ENCODE data around the gene NKAIN2.

NKAIN2 gene

GRCh38 chr6:124795643-124796463 is 992.2 kb downstream of the NKAIN2 start:
- peak; percentile 46 for DNase-seq

DNA sequence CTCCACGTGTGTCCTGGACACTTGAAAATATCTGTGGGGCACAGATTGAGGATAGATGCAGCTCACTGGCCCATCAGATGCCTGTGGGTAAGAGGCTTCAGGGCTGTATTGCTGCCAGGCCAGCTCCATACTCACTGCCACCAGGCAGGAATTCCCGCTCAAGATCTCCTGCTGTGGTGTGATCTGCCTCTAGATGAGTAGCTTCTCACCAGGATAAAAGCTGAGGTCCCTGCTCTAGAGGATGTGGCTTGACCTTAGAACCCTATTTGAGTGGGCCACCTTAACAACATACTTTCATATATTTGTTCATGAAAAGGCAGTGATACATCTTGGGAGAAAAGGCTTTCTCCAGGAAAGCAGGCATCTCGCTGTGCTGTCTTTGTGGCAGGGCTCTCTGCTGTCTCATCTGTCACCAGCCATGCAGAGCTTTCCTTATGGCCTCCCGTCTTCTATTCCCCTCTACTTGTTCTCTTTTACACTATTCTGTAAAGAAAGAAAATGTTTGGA is 992.9 kb downstream of the NKAIN2 start:
- no peak for DNase-seq

GRCh38 chr6:124797224-124797623 is 993.6 kb downstream of the NKAIN2 start:
- no peak for DNase-seq

GRCh38 chr6:124798942-124799496 is 995.4 kb downstream of the NKAIN2 start:
- no peak for DNase-seq

DNA sequence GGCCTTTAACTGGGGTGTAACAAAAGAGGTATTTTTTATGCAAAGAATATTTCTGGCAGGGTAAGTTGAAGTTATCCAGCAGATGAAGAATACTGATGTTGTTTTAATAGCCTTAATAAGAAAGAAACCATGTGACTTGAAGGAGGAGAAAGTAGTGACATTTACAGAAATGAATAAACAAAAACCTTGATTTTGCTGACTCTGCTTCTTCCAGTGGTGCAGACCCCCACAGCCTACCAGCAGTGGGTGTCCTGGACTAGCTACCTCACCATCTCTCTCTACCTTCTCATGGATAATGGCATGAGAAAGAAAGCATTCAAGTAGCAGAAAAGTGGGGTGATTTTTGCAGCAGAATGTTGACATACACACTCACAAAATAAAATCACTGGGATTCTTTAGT is 996.0 kb downstream of the NKAIN2 start:
- DNase-seq: no peak

DNA sequence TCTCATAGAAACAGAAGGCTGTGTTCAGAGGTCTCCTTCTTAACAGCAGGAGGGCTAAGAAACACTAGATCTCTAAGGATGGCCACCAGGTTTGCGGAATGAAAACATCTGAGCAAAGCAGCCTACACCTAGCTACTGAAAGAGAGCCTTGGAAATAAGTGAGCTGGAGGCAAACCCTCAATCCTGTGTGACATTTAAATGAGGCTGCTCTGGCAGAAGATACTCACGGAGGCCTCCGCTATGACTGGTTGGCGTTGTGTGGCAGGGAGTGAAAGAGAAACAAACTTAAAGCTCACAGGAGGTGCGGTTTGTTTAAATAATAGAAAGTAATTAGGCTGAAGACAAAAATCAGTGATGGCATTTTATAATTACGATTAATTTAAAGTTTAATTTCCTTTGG is 996.6 kb downstream of the NKAIN2 start:
- no peak for DNase-seq

- peak; percentile 47 for DNase-seq
Measured at GRCh38 chr6:124812067-124812466, 1008.4 kb downstream of the NKAIN2 start.

- no peak for DNase-seq
Measured at GRCh38 chr6:124819346-124819745, 1015.7 kb downstream of the NKAIN2 start.

- DNase-seq: peak; percentile 5
Measured at GRCh38 chr6:124822204-124822613, 1018.5 kb downstream of the NKAIN2 start.

- DNase-seq: no peak
Measured at GRCh38 chr6:124822721-124823120, 1019.1 kb downstream of the NKAIN2 start.

DNA sequence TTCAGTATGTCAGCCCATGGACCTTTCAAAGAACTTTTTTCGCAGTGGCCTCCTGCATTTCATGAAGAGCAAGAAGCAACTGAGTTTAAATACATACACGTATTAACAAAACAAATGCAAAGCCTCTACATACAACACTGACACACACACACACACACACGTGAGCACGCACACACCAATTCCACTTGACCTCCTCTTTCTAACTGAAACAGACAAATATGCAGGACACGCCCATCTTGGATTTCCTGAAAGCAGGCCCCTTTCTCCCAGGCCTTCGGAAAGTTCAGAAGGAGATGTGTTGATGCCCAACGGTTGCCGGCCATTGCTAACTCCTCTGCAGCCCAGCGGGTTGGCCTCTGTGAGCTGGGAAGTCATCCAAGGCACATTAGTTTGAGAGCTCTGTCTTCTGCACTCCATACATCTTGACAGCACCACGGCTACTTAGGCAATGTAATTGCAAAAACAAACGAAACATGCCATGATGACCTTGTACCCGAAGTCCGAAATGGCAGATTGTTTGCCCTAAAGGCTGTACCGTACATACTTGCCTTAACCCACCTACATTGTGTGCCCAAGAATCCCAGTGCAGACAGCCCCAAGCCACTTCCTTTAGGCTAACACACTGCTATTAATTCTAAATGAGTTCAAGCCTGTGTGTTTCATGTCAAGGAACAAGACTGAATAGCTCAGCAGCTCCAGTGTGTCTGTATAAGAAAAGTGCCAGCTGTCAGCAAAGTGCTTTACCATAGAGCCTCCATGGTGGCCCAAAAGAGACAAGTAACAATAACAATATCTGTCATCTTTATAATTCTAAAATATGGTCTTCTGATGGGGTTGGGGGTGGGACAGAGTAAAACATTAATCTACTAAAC is 1019.8 kb downstream of the NKAIN2 start:
- DNase-seq: no peak

DNA sequence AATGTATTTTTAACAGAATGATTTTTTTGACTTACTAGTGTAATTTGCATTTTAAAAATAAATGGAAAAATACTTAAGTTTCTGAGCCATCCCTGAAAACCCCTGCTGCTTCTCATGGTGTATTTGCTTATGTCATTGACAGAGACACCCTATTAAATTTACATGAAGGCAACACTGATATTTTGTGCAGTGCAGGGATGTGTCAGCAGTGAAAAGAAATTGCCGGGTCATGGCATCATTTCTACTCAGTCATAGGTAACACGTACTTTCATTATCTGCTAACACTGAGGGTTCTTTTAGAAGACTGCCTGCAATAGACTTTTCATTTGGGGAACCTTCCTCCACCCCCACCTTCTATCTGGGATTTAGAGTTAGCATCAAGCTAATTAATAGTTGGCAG is 1021.9 kb downstream of the NKAIN2 start:
- DNase-seq: no peak

DNA sequence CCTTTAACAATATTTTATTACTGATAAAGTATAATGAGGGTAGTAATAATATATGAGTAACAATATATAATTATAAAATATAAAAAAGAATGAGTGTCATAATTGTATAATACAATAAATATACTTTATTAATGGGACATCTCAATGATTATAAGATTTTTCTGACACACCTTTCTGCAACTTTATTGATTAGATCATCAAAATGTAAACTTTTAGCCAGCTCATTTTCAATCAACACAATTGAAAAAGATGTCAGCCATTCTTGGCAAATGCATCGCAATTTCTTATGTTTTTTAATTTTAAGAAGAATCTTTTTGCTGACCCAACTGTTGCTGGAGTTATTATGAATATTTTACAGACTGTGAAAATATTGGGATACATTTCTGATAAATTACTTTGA is 1026.2 kb downstream of the NKAIN2 start:
- no peak for DNase-seq

- no peak for DNase-seq
Measured at GRCh38 chr6:124830506-124830905, 1026.8 kb downstream of the NKAIN2 start.

GRCh38 chr6:124854338-124854922 is 1050.8 kb downstream of the NKAIN2 start:
- peak; percentile 11 for DNase-seq

GRCh38 chr6:124857746-124858145 is 1054.1 kb downstream of the NKAIN2 start:
- DNase-seq: no peak

- no peak for DNase-seq
Measured at GRCh38 chr6:124858564-124858963, 1054.9 kb downstream of the NKAIN2 start.

GRCh38 chr6:124859366-124859765 is 1055.7 kb downstream of the NKAIN2 start:
- DNase-seq: no peak

GRCh38 chr6:124866040-124866439 is 1062.4 kb downstream of the NKAIN2 start:
- no peak for DNase-seq

GRCh38 chr6:124867121-124867520 is 1063.5 kb downstream of the NKAIN2 start:
- DNase-seq: no peak

DNA sequence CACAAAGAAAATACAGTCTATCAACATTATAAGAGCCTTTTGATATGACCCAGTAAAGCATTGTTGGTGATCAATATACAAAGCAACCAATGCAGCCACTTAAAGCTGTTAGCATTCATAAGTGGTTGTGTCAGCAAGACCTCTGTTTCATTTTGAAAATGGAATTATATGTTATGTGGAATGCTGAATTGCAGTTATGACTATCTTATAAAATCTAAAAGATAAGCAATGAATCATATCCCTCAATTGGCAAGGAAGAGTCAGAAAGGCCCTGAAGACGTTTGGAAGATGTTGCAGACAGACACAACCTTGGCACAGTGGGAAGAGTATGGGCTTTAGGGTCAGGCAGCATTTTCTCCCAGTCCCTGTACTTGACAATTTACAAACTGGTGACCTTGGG is 1064.8 kb downstream of the NKAIN2 start:
- DNase-seq: no peak

DNA sequence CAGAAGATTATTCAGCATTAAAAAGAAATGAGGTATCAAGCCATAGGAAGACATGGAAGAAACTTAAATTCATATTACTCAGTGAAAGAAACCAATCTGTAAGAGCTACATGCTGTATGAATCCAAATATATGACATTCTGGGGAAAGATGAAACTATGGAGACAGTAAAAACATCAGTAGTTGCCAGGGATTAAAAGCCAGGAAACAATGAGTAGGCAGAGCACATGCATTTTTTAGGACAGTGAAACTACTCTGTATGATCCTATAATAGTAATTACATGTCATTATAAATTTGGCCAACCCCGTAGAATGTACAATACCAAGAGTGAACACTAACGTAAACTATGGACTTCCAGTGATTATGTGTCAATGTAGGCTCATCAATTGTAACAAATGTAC is 1065.8 kb downstream of the NKAIN2 start:
- no peak for DNase-seq
